GM12878 (cell line): ENCODE data around the gene GNB3. TPM values are rescaled to one million over a fixed set of nuclear protein-coding genes. Genes with fewer than 3 reads are reported as not detected.
"Not testable (repeated sequence)": the region's sequence is repeated elsewhere in the genome, so short reads cannot be mapped to it uniquely, and the experiment has no call there.

Source experiments
- ATAC-seq: fragments of 200-7000 bp; cut with Tn5 transposase; 3 replicates; pipeline ENCODE4 v1.9.1; 2020; ENCODE audit warnings: mild to moderate bottlenecking, moderate library complexity
- BruUV-seq: library from RNA; stranded (reverse); fragments of 400-500 nt; replicated peaks from 2 replicates; lab custom pipeline; 2021; lab: Mats Ljungman, UMichigan
- CTCF ChIA-PET: fragments of 300-600 bp; sonication (Branson Sonifier 250); formaldehyde crosslinking; extraction: SDS; loops from one replicate; lab custom pipeline; 2021; ENCODE audit warnings: inconsistent platforms; lab: Yijun Ruan, JAX
- POLR2A ChIA-PET: fragments of 350-600 bp; formaldehyde crosslinking; extraction: SDS; loops from one replicate; lab custom pipeline; 2021; ENCODE audit warnings: inconsistent platforms; lab: Charles Lee
- RAD21 ChIA-PET: fragments of 300-600 bp; sonication (Branson Sonifier 250); formaldehyde crosslinking; loops from one replicate; lab custom pipeline; 2023; ENCODE audit warnings: antibody characterized with exemption; ENCODE audit not compliant: unreplicated experiment; lab: Charles Lee
- SMC1A ChIA-PET: fragments of 300-600 bp; sonication (Branson Sonifier 250); formaldehyde crosslinking; loops from one replicate; lab custom pipeline; 2023; ENCODE audit not compliant: unreplicated experiment, uncharacterized antibody; lab: Charles Lee
- DNase-seq: peaks from one replicate; pipeline ENCODE4 v3.0.0-alpha.2; 2011; ENCODE audit warnings: low read depth, low spot score
- FAIRE-seq: peaks from 3 replicates; lab custom pipeline; 2011; peaks lifted over from hg19 to GRCh38; lab: Jason Lieb, UNC
- H2AFZ ChIP-seq: 2 replicates; pipeline ENCODE4 v1.6.0; 2011; ENCODE audit warnings: low read depth, low read length, control low read depth; ENCODE audit not compliant: control insufficient read depth
- H3K27ac ChIP-seq: 2 replicates; pipeline ENCODE4 v1.5.1; 2011; ENCODE audit warnings: control low read depth; ENCODE audit not compliant: control insufficient read depth, insufficient read depth
- H3K27me3 ChIP-seq, 2 experiments: replicated peaks in 1 of 2; 2 replicates each; pipeline versions ENCODE4 v1.6.0 to v1.6.1; 2011; ENCODE audit warnings: low read length in 1 of 2; ENCODE audit not compliant: control insufficient read depth in 2 of 2, insufficient read depth in 2 of 2
- H3K36me3 ChIP-seq, 2 experiments: 2 replicates each; pipeline ENCODE4 v1.5.1; 2011; ENCODE audit warnings: low read length in 1 of 2; ENCODE audit not compliant: control insufficient read depth in 2 of 2, insufficient read depth in 2 of 2
- H3K4me1 ChIP-seq: 2 replicates; pipeline ENCODE4 v1.6.1; 2011; ENCODE audit warnings: mild to moderate bottlenecking, low read length, moderate library complexity, mixed read lengths; ENCODE audit not compliant: control insufficient read depth, insufficient read depth
- H3K4me2 ChIP-seq: 2 replicates; pipeline ENCODE4 v1.6.0; 2011; ENCODE audit warnings: control low read depth; ENCODE audit not compliant: control insufficient read depth, insufficient read depth
- H3K4me3 ChIP-seq: fragments of 200-600 bp; sonication (generic); 2 replicates; pipeline ENCODE4 v1.5.1; 2016
- H3K79me2 ChIP-seq: 2 replicates; pipeline ENCODE4 v1.6.0; 2011; ENCODE audit warnings: low read length; ENCODE audit not compliant: control insufficient read depth, insufficient read depth
- H3K9ac ChIP-seq: 2 replicates; pipeline ENCODE4 v1.8.0; 2011; ENCODE audit warnings: low read length, control low read depth, mixed read lengths; ENCODE audit not compliant: control insufficient read depth, insufficient read depth
- H3K9me3 ChIP-seq: replicated peaks from 3 replicates; pipeline ENCODE4 v1.5.1; 2011; ENCODE audit warnings: mild to moderate bottlenecking, low read length; ENCODE audit not compliant: control insufficient read depth, insufficient read depth
- H4K20me1 ChIP-seq: 2 replicates; pipeline ENCODE4 v1.6.0; 2011; ENCODE audit not compliant: control insufficient read depth, insufficient read depth
- EGR1 ChIP-seq, 2 experiments: IDR thresholded peaks; 1 replicate in 1 of 2; 2 replicates in 1 of 2; pipeline ENCODE4 v1.6.1; 2011 to 2012; ENCODE audit warnings: low read depth in 2 of 2, low read length in 2 of 2, borderline replicate concordance in 1 of 2, mild to moderate bottlenecking in 1 of 2, moderate library complexity in 1 of 2
- HCFC1 ChIP-seq: fragments of 150-350 bp; IDR thresholded peaks from 2 replicates; pipeline ENCODE4 v1.6.1; 2014; ENCODE audit warnings: low read length
- MEF2A ChIP-seq: IDR thresholded peaks from 2 replicates; pipeline ENCODE4 v1.6.1; 2011; ENCODE audit warnings: low read depth, mild to moderate bottlenecking, low read length, moderate library complexity; ENCODE audit not compliant: insufficient read depth
- NRF1 ChIP-seq: conservative IDR thresholded peaks from 2 replicates; pipeline ENCODE4 v1.6.1; 2011; ENCODE audit warnings: mild to moderate bottlenecking, low read depth, low read length, improper control_type of control experiment
- PML ChIP-seq: IDR thresholded peaks from 2 replicates; pipeline ENCODE4 v1.6.1; 2012; ENCODE audit warnings: low read length, inconsistent platforms
- SIN3A ChIP-seq: IDR thresholded peaks from 2 replicates; pipeline ENCODE4 v1.6.1; 2012; ENCODE audit warnings: low read depth, low read length, improper control_type of control experiment
- SIX5 ChIP-seq: IDR thresholded peaks from 2 replicates; pipeline ENCODE4 v1.6.1; 2011; ENCODE audit warnings: mild to moderate bottlenecking, low read depth, low read length, moderate library complexity; ENCODE audit not compliant: severe bottlenecking
- SP1 ChIP-seq: IDR thresholded peaks from one replicate; pipeline ENCODE4 v1.6.1; 2011; ENCODE audit warnings: low read depth, low read length
- SUZ12 ChIP-seq: fragments of 200-600 bp; sonication (generic); IDR thresholded peaks from one replicate; pipeline ENCODE4 v1.6.1; 2018; ENCODE audit warnings: antibody characterized with exemption, mild to moderate bottlenecking; ENCODE audit not compliant: unreplicated experiment
- TBL1XR1 ChIP-seq: IDR thresholded peaks from 2 replicates; pipeline ENCODE4 v1.6.1; 2012; ENCODE audit warnings: low read depth, low read length, improper control_type of control experiment
- USF2 ChIP-seq: IDR thresholded peaks from 2 replicates; pipeline ENCODE4 v1.6.1; 2011; ENCODE audit warnings: low read depth, low read length, improper control_type of control experiment, borderline replicate concordance
- WGBS: methylation state at CpG from one replicate; pipeline ENCODE4 v1.1.6; 2016; ENCODE audit warnings: low lambda C conversion rate; ENCODE audit not compliant: insufficient replicate concordance, insufficient coverage; ENCODE audit errors: missing lambda C conversion rate; 5-methylcytosine and 5-hydroxymethylcytosine counted together
- in situ Hi-C: fragments of 300-500 bp; cut with MboI; formaldehyde crosslinking; loops from 9 replicates; pipeline ENCODE4 v1.14.3; 2018; ENCODE audit warnings: mixed read lengths
- intact Hi-C: fragments of 100-400 bp; cut with micrococcal nuclease; formaldehyde crosslinking; loops from one replicate; pipeline ENCODE4 v1.14.2; 2022; ENCODE audit not compliant: unreplicated experiment
- polyA plus RNA-seq, 11 experiments: library from polyadenylated mRNA; depleted of rRNA in 4 of 11; unstranded in 6 of 11; stranded (reverse) in 5 of 11; fragments of >200 nt; fragmentation: Nextera tagmentation in 4 of 11; fragmentation: Illumina TruSeq in 1 of 11; extraction: Ambion mirVana in 4 of 11; extraction: Trizol in 1 of 11; gene quantifications; 1 replicate in 1 of 11; 2 replicates in 10 of 11; pipeline versions ENCODE4 v1.2.1 to v1.2.3, GENCODE V29; 2011 to 2016; ENCODE audit warnings: inconsistent platforms in 2 of 11, missing spikeins in 2 of 11, low read depth in 1 of 11
- total RNA-seq, 4 experiments: library from RNA; depleted of rRNA in 3 of 4; stranded (reverse); fragments of >200 nt in 3 of 4; fragmentation: Illumina TruSeq in 1 of 4; extraction: Trizol in 1 of 4; gene quantifications; 2 replicates each; pipeline versions ENCODE4 v1.2.1 to v1.2.3, GENCODE V29; 2013 to 2021
- TF ChIP-seq, protein P1 (sequence below): fragments of 450-650 bp; formaldehyde crosslinking; IDR thresholded peaks from 2 replicates; pipeline ENCODE4 v1.5.0; 2022; ENCODE audit warnings: mild to moderate bottlenecking, missing genetic modification characterization

GNB3 gene
- total and polyA plus RNA-seq, 10 of the 15 experiments (the other 5 are each of a cell fraction or from before 2014, with no cell fraction given): 0.05 to 1.1 (median 0.36) TPM

GRCh38 chr12:6879824-6880223 lies 39.1 kb downstream of the GNB3 start:
- H3K9me3 ChIP-seq, intact Hi-C loops, in situ Hi-C loops, H3K9ac ChIP-seq, H3K79me2 ChIP-seq, H3K4me2 ChIP-seq, RAD21 ChIA-PET, H3K27ac ChIP-seq, DNase-seq, FAIRE-seq, H2AFZ ChIP-seq, BruUV-seq, H3K4me1 ChIP-seq, H4K20me1 ChIP-seq, ATAC-seq, SMC1A ChIA-PET, H3K27me3 ChIP-seq, H3K4me3 ChIP-seq: not testable (repeated sequence)
- peaks cover 4 to 20% of the 10 kb centered on the region in 2 experiments; a peak in 3 of 4 replicates for H3K36me3 ChIP-seq
- WGBS: 89% methylated on average over 11 of the region's 11 CpGs
- ChIA-PET POLR2A (interaction anchor here (0.6 to 2.3 kb wide), 6 partner anchors 26 to 1204 kb away, joined by 3 to 12 read pairs (median 3); partner anchors contain the start of gene USP5), CTCF (interaction anchor here (1.5 to 4.5 kb wide), 2 partner anchors 8 to 11 kb away, joined by 6 to 19 read pairs; partner anchors contain the start of gene SPSB2)

DNA sequence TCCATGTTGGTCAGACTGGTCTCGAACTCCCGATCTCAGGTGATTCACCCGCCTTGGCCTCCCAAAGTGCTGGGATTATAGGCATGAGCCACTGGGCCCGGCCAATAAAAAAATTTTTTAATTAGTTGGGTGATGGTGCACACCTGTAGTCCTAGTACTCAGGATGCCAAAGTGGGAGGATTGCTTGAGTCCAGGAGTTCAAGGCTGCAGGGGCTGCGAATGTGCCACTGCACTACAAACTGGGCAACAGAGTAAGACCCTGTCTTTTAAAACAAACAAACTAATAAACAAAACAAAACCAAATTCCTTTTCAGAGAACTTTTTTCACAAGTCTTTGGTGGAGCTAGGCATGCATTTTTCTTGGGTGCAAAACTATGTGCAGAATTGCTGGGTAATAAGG lies 42.5 kb downstream of the GNB3 start:
- H3K27me3 ChIP-seq: no peaks in the 10 kb centered on the region
- 97% methylated on average over 5 of the region's 5 CpGs for WGBS
- ChIA-PET RAD21 (interaction anchor here (1.4 kb wide), 1 partner anchor 10 kb away, joined by 3 read pairs; the partner anchor contains the start of gene SPSB2), POLR2A (interaction anchor here (1.1 kb wide), 1 partner anchor 29 kb away, joined by 4 read pairs; no protein-coding TSS in a partner anchor), SMC1A (interaction anchor here (0.6 to 1.0 kb wide), 3 partner anchors 10 to 327 kb away, joined by 3 read pairs; partner anchors contain the start of gene SPSB2), CTCF (interaction anchor here (0.7 to 4.5 kb wide), 4 partner anchors 8 to 29 kb away, joined by 3 to 19 read pairs (median 12); partner anchors contain the start of gene SPSB2)
- no peak overlapping the region for H2AFZ ChIP-seq
- no peak overlapping the region for H3K9ac ChIP-seq
- BruUV-seq: no TSS peak
- DNase-seq (no peak), ATAC-seq (no peak), FAIRE-seq (no peak)
- H3K4me2 ChIP-seq: no peak overlapping the region
- H3K9me3 ChIP-seq: no peaks in the 10 kb centered on the region
- H3K4me3 ChIP-seq: no peak overlapping the region
- H3K36me3 ChIP-seq: peaks cover 0 to 10% of the 10 kb centered on the region in 2 experiments; a peak in 3 of 4 replicates
- H3K4me1 ChIP-seq: no peaks in the 10 kb centered on the region
- H3K79me2 ChIP-seq: no peaks in the 10 kb centered on the region
- no peak overlapping the region for H3K27ac ChIP-seq
- intact Hi-C loops (no loop called here), in situ Hi-C loops (no loop called here)
- no peaks in the 10 kb centered on the region for H4K20me1 ChIP-seq
- TF ChIP-seq, protein P1, sequence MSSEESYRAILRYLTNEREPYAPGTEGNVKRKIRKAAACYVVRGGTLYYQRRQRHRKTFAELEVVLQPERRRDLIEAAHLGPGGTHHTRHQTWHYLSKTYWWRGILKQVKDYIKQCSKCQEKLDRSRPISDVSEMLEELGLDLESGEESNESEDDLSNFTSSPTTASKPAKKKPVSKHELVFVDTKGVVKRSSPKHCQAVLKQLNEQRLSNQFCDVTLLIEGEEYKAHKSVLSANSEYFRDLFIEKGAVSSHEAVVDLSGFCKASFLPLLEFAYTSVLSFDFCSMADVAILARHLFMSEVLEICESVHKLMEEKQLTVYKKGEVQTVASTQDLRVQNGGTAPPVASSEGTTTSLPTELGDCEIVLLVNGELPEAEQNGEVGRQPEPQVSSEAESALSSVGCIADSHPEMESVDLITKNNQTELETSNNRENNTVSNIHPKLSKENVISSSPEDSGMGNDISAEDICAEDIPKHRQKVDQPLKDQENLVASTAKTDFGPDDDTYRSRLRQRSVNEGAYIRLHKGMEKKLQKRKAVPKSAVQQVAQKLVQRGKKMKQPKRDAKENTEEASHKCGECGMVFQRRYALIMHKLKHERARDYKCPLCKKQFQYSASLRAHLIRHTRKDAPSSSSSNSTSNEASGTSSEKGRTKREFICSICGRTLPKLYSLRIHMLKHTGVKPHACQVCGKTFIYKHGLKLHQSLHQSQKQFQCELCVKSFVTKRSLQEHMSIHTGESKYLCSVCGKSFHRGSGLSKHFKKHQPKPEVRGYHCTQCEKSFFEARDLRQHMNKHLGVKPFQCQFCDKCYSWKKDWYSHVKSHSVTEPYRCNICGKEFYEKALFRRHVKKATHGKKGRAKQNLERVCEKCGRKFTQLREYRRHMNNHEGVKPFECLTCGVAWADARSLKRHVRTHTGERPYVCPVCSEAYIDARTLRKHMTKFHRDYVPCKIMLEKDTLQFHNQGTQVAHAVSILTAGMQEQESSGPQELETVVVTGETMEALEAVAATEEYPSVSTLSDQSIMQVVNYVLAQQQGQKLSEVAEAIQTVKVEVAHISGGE: no peak
- TF ChIP-seq MEF2A (no peak), SIN3A (no peak), NRF1 (no peak), HCFC1 (no peak), PML (no peak), EGR1 (IDR thresholded peaks at IDR 0.05; ENCODE audit: borderline replicate concordance in 1 of 2, low read depth in 2 of 2, low read length in 2 of 2) (no peak), USF2 (no peak), SIX5 (no peak), SUZ12 (no peak), TBL1XR1 (no peak), SP1 (no peak)
